Colonic mucosa (tissue), 4 donors: ENCODE measurements around the gene FXN. TPM values are rescaled to one million over a fixed set of nuclear protein-coding genes. Genes with fewer than 3 reads are reported as not detected.

Experiments
- DNase-seq: peaks from one replicate; pipeline ENCODE4 v3.0.0-alpha.2; 2020
- H3K27ac ChIP-seq: fragments of 200-600 bp; one replicate; pipeline ENCODE4 v1.8.0; 2021
- H3K27me3 ChIP-seq: fragments of 200-600 bp; one replicate; pipeline ENCODE4 v1.8.0; 2021
- H3K36me3 ChIP-seq: fragments of 200-600 bp; one replicate; pipeline ENCODE4 v1.8.0; 2021
- H3K4me1 ChIP-seq: fragments of 200-600 bp; one replicate; pipeline ENCODE4 v1.8.0; 2021; ENCODE audit warnings: mild to moderate bottlenecking
- H3K4me3 ChIP-seq: fragments of 200-600 bp; one replicate; pipeline ENCODE4 v1.8.0; 2021
- H3K9ac ChIP-seq, 2 donors: one replicate each; pipeline ENCODE4 v1.7.0; 2013; ENCODE audit warnings: control low read depth in 2 of 2, low read depth in 2 of 2, low read length in 2 of 2
- H3K9me3 ChIP-seq: fragments of 200-600 bp; one replicate; pipeline ENCODE4 v1.8.0; 2021
- CTCF ChIP-seq: fragments of 200-600 bp; IDR thresholded peaks from one replicate; pipeline ENCODE4 v1.8.0; 2022; ENCODE audit warnings: antibody characterized with exemption, mild to moderate bottlenecking
- intact Hi-C: fragments of 100-400 bp; cut with DNase I; formaldehyde crosslinking; loops from one replicate; pipeline ENCODE4 v1.14.1; 2022
- total RNA-seq, 2 donors: library from RNA; stranded (reverse); fragmentation: NEBNext Ultra II Directional in 1 of 2; extraction: Animal tissue kit (Norgen Biotek cat#: 25700) in 1 of 2; gene quantifications; one replicate each; pipeline ENCODE4 v1.2.1, GENCODE V29; 2021
- donor health status: healthy.
- donor health status: DM: no; HTN: no; CAD: no.
- donor health status: DM: no; HTN: no; CAD: no.

FXN gene
- total RNA-seq, 2 donors from 2014 or later = 9.7 to 16.9 TPM

DNA sequence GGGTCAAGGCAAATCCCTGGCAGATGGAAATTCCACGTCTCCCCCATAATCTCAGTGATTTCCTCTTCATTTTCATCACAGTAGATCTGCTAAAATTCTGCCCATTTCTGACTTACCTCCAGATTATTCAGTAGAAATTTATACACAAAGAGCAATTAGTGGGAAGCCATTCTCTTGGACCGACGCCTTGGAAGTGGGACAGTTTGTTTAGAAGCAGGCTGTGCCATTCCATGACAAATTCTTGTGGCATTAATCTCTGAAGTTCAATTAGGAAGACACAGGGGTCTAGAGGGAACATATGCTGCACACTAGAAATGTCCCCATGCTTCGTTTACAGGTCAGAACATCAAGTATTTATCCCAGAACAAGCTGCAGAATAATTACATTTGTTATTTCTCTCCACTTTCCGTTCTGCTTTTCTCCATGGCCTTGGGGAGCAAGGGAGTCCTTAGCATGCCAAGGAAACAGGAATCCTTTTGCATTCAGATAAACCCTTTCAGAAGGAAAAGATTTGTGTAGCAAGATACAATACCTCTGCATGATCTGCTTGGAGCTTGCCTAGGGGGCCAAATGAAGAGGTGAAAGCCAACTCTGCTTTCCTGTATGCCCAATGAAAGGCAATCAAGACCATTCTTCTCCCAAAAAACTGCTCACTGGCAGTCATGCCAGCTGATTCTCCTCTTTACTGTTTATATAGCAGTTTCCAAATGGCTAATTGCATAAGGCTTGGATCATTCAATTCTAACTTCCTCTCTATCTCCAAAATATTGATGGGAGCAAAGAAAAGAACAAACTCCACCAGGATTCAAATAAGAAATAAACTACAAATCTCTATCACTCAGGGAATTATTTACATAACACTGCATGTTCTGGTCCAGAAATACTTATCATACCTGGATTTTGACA is 19.1 kb upstream of the FXN start:
- Histone ChIP-seq H3K4me3 (no peak overlapping the region), H3K36me3 (no peaks in the 10 kb centered on the region), H3K27ac (no peak overlapping the region), H3K27me3 (no peaks in the 10 kb centered on the region), H3K4me1 (no peaks in the 10 kb centered on the region), H3K9me3 (no peaks in the 10 kb centered on the region), H3K9ac (no peak overlapping the region)
- no peak for TF ChIP-seq CTCF
- DNase-seq = no peak
- intact Hi-C loops = no loop called here

DNA sequence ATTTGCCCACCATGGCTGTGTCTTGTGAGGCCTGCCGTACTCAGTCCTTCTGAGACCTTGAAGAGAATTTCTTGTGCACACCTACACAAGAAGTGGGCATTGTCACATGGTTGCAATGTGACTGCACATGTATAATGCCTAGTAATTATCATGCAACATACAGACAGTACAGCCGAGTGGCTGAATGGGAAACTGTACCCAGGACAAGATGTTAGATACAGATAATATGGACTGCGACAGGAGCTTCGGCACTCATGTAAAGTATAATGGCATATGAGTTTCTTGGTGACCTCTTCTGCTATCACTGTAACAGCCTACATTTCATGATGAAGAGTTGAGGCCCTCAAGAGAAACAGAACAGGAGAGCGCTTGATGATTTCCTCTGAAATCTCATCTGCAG is 16.8 kb upstream of the FXN start:
- H3K9ac ChIP-seq = no peak overlapping the region
- H3K27me3 ChIP-seq = no peaks in the 10 kb centered on the region
- H3K27ac ChIP-seq = no peak overlapping the region
- intact Hi-C loops = no loop called here
- no peaks in the 10 kb centered on the region for H3K9me3 ChIP-seq
- H3K4me3 ChIP-seq = no peak overlapping the region
- no peaks in the 10 kb centered on the region for H3K36me3 ChIP-seq
- DNase-seq = no peak
- no peak for TF ChIP-seq CTCF
- no peaks in the 10 kb centered on the region for H3K4me1 ChIP-seq

GRCh38 chr9:69019808-69020207 is 15.7 kb upstream of the FXN start:
- no peaks in the 10 kb centered on the region for H3K27me3 ChIP-seq
- no peaks in the 10 kb centered on the region for H3K36me3 ChIP-seq
- H3K9me3 ChIP-seq = no peaks in the 10 kb centered on the region
- no peak for TF ChIP-seq CTCF
- H3K27ac ChIP-seq = no peak overlapping the region
- H3K9ac ChIP-seq = no peak overlapping the region
- no peak for DNase-seq
- H3K4me3 ChIP-seq = no peak overlapping the region
- intact Hi-C loops = no loop called here
- H3K4me1 ChIP-seq = no peaks in the 10 kb centered on the region

GRCh38 chr9:69020301-69021145 is 15.0 kb upstream of the FXN start:
- no peaks in the 10 kb centered on the region for H3K9me3 ChIP-seq
- no peak for DNase-seq
- H3K4me3 ChIP-seq = no peak overlapping the region
- TF ChIP-seq CTCF = no peak
- intact Hi-C loops = no loop called here
- H3K4me1 ChIP-seq = no peaks in the 10 kb centered on the region
- no peak overlapping the region for H3K9ac ChIP-seq
- no peaks in the 10 kb centered on the region for H3K36me3 ChIP-seq
- H3K27me3 ChIP-seq = no peaks in the 10 kb centered on the region
- no peak overlapping the region for H3K27ac ChIP-seq

- no peaks in the 10 kb centered on the region for H3K36me3 ChIP-seq
- H3K27ac ChIP-seq = no peak overlapping the region
These were observed 11.9 kb upstream of the FXN start for GRCh38 chr9:69023650-69024049.

More at GRCh38 chr9:69023650-69024049, 11.9 kb upstream of the FXN start:
- H3K4me3 ChIP-seq = no peak overlapping the region
- no peaks in the 10 kb centered on the region for H3K27me3 ChIP-seq
- no peak overlapping the region for H3K9ac ChIP-seq
- no peaks in the 10 kb centered on the region for H3K9me3 ChIP-seq
- intact Hi-C loops = no loop called here
- no peaks in the 10 kb centered on the region for H3K4me1 ChIP-seq
- TF ChIP-seq CTCF = no peak
- DNase-seq = no peak
